ENCODE results near the gene LGR6. TPM values are rescaled to one million over a fixed set of nuclear protein-coding genes. Genes with fewer than 3 reads are reported as not detected.

LGR6 gene
- total and polyA plus RNA-seq, 2 of the 4 experiments (the other 2 are of a cell fraction) = not detected

- Histone ChIP-seq H2BK5ac (ENCODE audit: low read depth, low read length, poor library complexity, severe bottlenecking) (no peak overlapping the region), H3K9me1 (ENCODE audit: insufficient read depth, low read length) (peaks cover 4% of the 10 kb centered on the region; the same call in 1 of the 2 replicates), H2BK20ac (ENCODE audit: low read depth, low read length) (no peak overlapping the region), H3K36me3 (ENCODE audit: control insufficient read depth, insufficient read depth, low read length) (no peaks in the 10 kb centered on the region), H3K4ac (ENCODE audit: low read depth, low read length) (no peak overlapping the region), H2BK120ac (ENCODE audit: low read depth, low read length) (no peak overlapping the region), H3K9ac (ENCODE audit: low read depth, low read length) (no peak overlapping the region), H3K14ac (replicated peaks; ENCODE audit: low read depth, low read length) (no peak overlapping the region), H3K79me1 (ENCODE audit: low read depth in 1 of 2, low read length in 2 of 2) (peaks cover 16 to 46% of the 10 kb centered on the region in 2 experiments), H4K8ac (ENCODE audit: low read depth in 2 of 2, low read length in 2 of 2) (no peak overlapping the region), H2AK9ac (replicated peaks; ENCODE audit: low read depth, low read length, poor library complexity) (no peak overlapping the region), H3K18ac (ENCODE audit: low read depth, low read length) (no peak overlapping the region), H4K91ac (ENCODE audit: insufficient read depth, low read depth, low read length) (no peak overlapping the region), H2BK15ac (ENCODE audit: low read depth, low read length) (no peak overlapping the region), H3K4me2 (ENCODE audit: low read depth, low read length) (no peak overlapping the region), H2AK5ac (ENCODE audit: low read depth, low read length) (no peak overlapping the region), H3K4me3 (ENCODE audit: insufficient read depth, low read depth, low read length) (no peak overlapping the region), H3K27ac (ENCODE audit: insufficient read depth, low read length) (no peak overlapping the region), H3K9me3 (ENCODE audit: control insufficient read depth, insufficient read depth, low read length) (no peaks in the 10 kb centered on the region), H3K56ac (ENCODE audit: extremely low read depth, insufficient read depth, low read length) (no peak overlapping the region), H4K5ac (ENCODE audit: low read depth, low read length) (no peak overlapping the region), H3K27me3 (ENCODE audit: control insufficient read depth, insufficient read depth, low read length) (no peaks in the 10 kb centered on the region), H3K23ac (ENCODE audit: low read depth, low read length) (no peak overlapping the region), H3K4me1 (ENCODE audit: control insufficient read depth, insufficient read depth, low read length) (peaks cover 4% of the 10 kb centered on the region), H4K20me1 (ENCODE audit: insufficient read depth, low read length) (peaks cover 3% of the 10 kb centered on the region), H2AFZ (replicated peaks; ENCODE audit: low read length, poor library complexity) (no peak overlapping the region)
- dilution Hi-C loops (cut with HindIII; ENCODE audit: low sequenced_read_pairs, unreplicated experiment) (no loop called here), in situ Hi-C loops (cut with MboI; ENCODE audit: low sequenced_read_pairs) (no loop called here), intact Hi-C loops (cut with micrococcal nuclease) (no loop called here)
- ChIA-PET CTCF (interaction anchor here (0.6 kb wide), 1 partner anchor 80 kb away, joined by 3 read pairs; no protein-coding TSS in a partner anchor), POLR2A (ENCODE audit: unreplicated experiment) (no interaction called here)
- TF ChIP-seq USF2 (IDR thresholded peaks at IDR 0.05; ENCODE audit: low read depth, low read length) (no peak), ELK1 (IDR thresholded peaks at IDR 0.05; ENCODE audit: borderline replicate concordance, low read depth, low read length) (no peak), POLR2A (IDR thresholded peaks at IDR 0.05; ENCODE audit: low read depth, low read length) (no peak), RAD21 (IDR thresholded peaks at IDR 0.05; ENCODE audit: low read length) (no peak), MAZ (IDR thresholded peaks at IDR 0.05; ENCODE audit: borderline replicate concordance, low read depth, low read length) (no peak), FOS (IDR thresholded peaks at IDR 0.05; ENCODE audit: low read depth, low read length) (no peak), NFE2L2 (IDR thresholded peaks at IDR 0.05; ENCODE audit: low read depth, low read length) (no peak)
- ATAC-seq (ENCODE audit: low read depth) (no peak), DNase-seq (peak; percentile 17)
- 40% methylated on average over 1 of the region's 2 CpGs; no CpG with 5 or more reads in 1 of the 2 experiments for WGBS, 2 experiments (ENCODE audit: extremely low coverage in 2 of 2, insufficient read length in 1 of 2)
- BruUV-seq (replicated peaks) = no TSS peak
Observed at GRCh38 chr1:202351725-202352124, 158.1 kb downstream of the LGR6 start.
